Endothelial cell of hepatic sinusoid (primary cell): Measurements from ENCODE around the gene SLC35G6.
"Not testable (repeated sequence)": the region's sequence is repeated elsewhere in the genome, so short reads cannot be mapped to it uniquely, and the experiment has no call there.

Experiments
- in situ Hi-C: cut with HindIII; loops from 2 replicates; pipeline ENCODE4 v1.10.0; 2017; ENCODE audit warnings: low sequenced_read_pairs

Gene SLC35G6

GRCh38 chr17:7476951-7477350 lies 4.3 kb upstream of the SLC35G6 start:
- in situ Hi-C loops: loop anchor here (5.0 kb wide), 2 partner anchors 45 to 90 kb away; no protein-coding TSS in a partner anchor

- in situ Hi-C loops: loop anchor here (5.0 kb wide), 2 partner anchors 45 to 90 kb away; no protein-coding TSS in a partner anchor
Observed at GRCh38 chr17:7477392-7478275, 3.6 kb upstream of the SLC35G6 start.

GRCh38 chr17:7478276-7479212 lies 2.7 kb upstream of the SLC35G6 start:
- in situ Hi-C loops: loop anchor here (5.0 kb wide), 2 partner anchors 46 to 91 kb away; no protein-coding TSS in a partner anchor

GRCh38 chr17:7479213-7480088 lies 1.8 kb upstream of the SLC35G6 start, which contains the start of gene ZBTB4:
ZBTB4 (minus strand) TSS chr17:7479631; CDS start chr17:7466801, 12,830 bp downstream.
- in situ Hi-C loops: loop anchor here (5.0 kb wide), 2 partner anchors 47 to 92 kb away; no protein-coding TSS in a partner anchor

- in situ Hi-C loops: no loop called here
Observed at GRCh38 chr17:7480089-7480384, 1.2 kb upstream of the SLC35G6 start.

GRCh38 chr17:7481842-7482741 lies 846 bp downstream of the SLC35G6 start:
- in situ Hi-C loops: not testable (repeated sequence)

GRCh38 chr17:7482742-7483088 lies 1.5 kb downstream of the SLC35G6 start:
- in situ Hi-C loops: not testable (repeated sequence)

GRCh38 chr17:7483255-7484066 lies 2.2 kb downstream of the SLC35G6 start:
- in situ Hi-C loops: no loop called here

- in situ Hi-C loops: no loop called here
Observed at GRCh38 chr17:7484067-7484918, 3.0 kb downstream of the SLC35G6 start, which contains the start of gene POLR2A. POLR2A (plus strand) TSS chr17:7484366.

- in situ Hi-C loops: no loop called here
Observed at GRCh38 chr17:7484919-7485377, 3.7 kb downstream of the SLC35G6 start.

- in situ Hi-C loops: no loop called here
Observed at GRCh38 chr17:7486181-7486580, 4.9 kb downstream of the SLC35G6 start.

GRCh38 chr17:7490144-7490543 lies 8.9 kb downstream of the SLC35G6 start:
- in situ Hi-C loops: no loop called here

- in situ Hi-C loops: no loop called here
Observed at GRCh38 chr17:7491583-7491982, 10.3 kb downstream of the SLC35G6 start.

- in situ Hi-C loops: no loop called here
Observed at GRCh38 chr17:7493941-7494340, 12.7 kb downstream of the SLC35G6 start.

- in situ Hi-C loops: no loop called here
Observed at GRCh38 chr17:7495906-7496434, 14.7 kb downstream of the SLC35G6 start.

- in situ Hi-C loops: no loop called here
Observed at GRCh38 chr17:7496470-7497183, 15.4 kb downstream of the SLC35G6 start.

- in situ Hi-C loops: no loop called here
Observed at GRCh38 chr17:7497228-7497627, 16.0 kb downstream of the SLC35G6 start.
